ENCODE results near the gene FKRP.
"Not testable (repeated sequence)": the region's sequence is repeated elsewhere in the genome, so short reads cannot be mapped to it uniquely, and the experiment has no call there.

FKRP gene

GRCh38 chr19:46786236-46787039, 40.6 kb downstream of the FKRP start:
- peak; percentile 68 for DNase-seq (ENCODE audit: low spot score)

- DNase-seq (ENCODE audit: low spot score) = no peak
These were observed 41.1 kb downstream of the FKRP start for GRCh38 chr19:46787040-46787330.

GRCh38 chr19:46787331-46788261, 41.7 kb downstream of the FKRP start:
- DNase-seq (ENCODE audit: low spot score) = no peak

GRCh38 chr19:46788262-46788967, 42.6 kb downstream of the FKRP start, which contains the start of gene SLC1A5:
SLC1A5 (minus strand) TSS chr19:46788594; CDS start chr19:46787965, 629 bp downstream.
- DNase-seq (ENCODE audit: low spot score) = peak; percentile 68

- DNase-seq (ENCODE audit: low spot score) = no peak
These were observed 43.1 kb downstream of the FKRP start for GRCh38 chr19:46788968-46789338.

- DNase-seq (ENCODE audit: low spot score) = no peak
These were observed 43.5 kb downstream of the FKRP start for GRCh38 chr19:46789371-46789770.

- DNase-seq (ENCODE audit: low spot score) = no peak
These were observed 46.1 kb downstream of the FKRP start for GRCh38 chr19:46791944-46792343.

GRCh38 chr19:46797881-46798280, 52.0 kb downstream of the FKRP start:
- no peak for DNase-seq (ENCODE audit: low spot score)

- no peak for DNase-seq (ENCODE audit: low spot score)
These were observed 52.9 kb downstream of the FKRP start for GRCh38 chr19:46798713-46799112.

- no peak for DNase-seq (ENCODE audit: low spot score)
These were observed 56.3 kb downstream of the FKRP start for GRCh38 chr19:46802152-46802551.

- no peak for DNase-seq (ENCODE audit: low spot score)
These were observed 57.7 kb downstream of the FKRP start for GRCh38 chr19:46803555-46803954.

- DNase-seq (ENCODE audit: low spot score) = not testable (repeated sequence)
These were observed 58.6 kb downstream of the FKRP start for GRCh38 chr19:46804432-46804831.

GRCh38 chr19:46806656-46807055, 60.8 kb downstream of the FKRP start:
- DNase-seq (ENCODE audit: low spot score) = no peak
